ENCODE results near the gene PCDH15. TPM values are rescaled to one million over a fixed set of nuclear protein-coding genes. Genes with fewer than 3 reads are reported as not detected.
A peak's percentile ranks its signal among the peaks of the same experiment; 100 is the strongest.

Gene PCDH15
- total RNA-seq, 1 experiment from 2014 or later = 0.61 TPM

GRCh38 chr10:53904506-53905241 lies 896.4 kb downstream of the PCDH15 start:
- H3K27ac Mint-ChIP-seq = no peak overlapping the region; a peak in 1 of 7 replicates
- Histone ChIP-seq H4K5ac (ENCODE audit: insufficient read length, low read depth, low read length) (no peak overlapping the region), H2BK5ac (ENCODE audit: insufficient read length, low read length) (no peak overlapping the region), H3K9me3 (ENCODE audit: control insufficient read depth, low read depth, low read length) (no peaks in the 10 kb centered on the region), H3K4me1 (ENCODE audit: insufficient read depth, low read length) (peaks cover 2% of the 10 kb centered on the region; the same call in 1 of the 2 replicates), H3K27ac (ENCODE audit: insufficient read length, low read depth, low read length) (no peak overlapping the region), H2BK120ac (ENCODE audit: low read depth, low read length, poor library complexity, severe bottlenecking) (peak overlapping the region; percentile 48), H2AK5ac (ENCODE audit: insufficient read length, low read length) (no peak overlapping the region), H2BK20ac (ENCODE audit: low read depth, low read length, poor library complexity, severe bottlenecking) (no peak overlapping the region), H3K14ac (ENCODE audit: insufficient read depth, low read length) (no peak overlapping the region), H3K9ac (ENCODE audit: extremely low read depth, insufficient read length, low read length) (no peak overlapping the region), H3K79me1 (ENCODE audit: insufficient read depth, low read depth, low read length, poor library complexity, severe bottlenecking) (no peaks in the 10 kb centered on the region), H4K8ac (replicated peaks; ENCODE audit: insufficient read length, low read depth, low read length) (no peak overlapping the region), H2AFZ (ENCODE audit: low read length) (no peak overlapping the region), H3K23me2 (ENCODE audit: insufficient read length, low read depth, low read length, poor library complexity, severe bottlenecking) (no peaks in the 10 kb centered on the region), H3K56ac (ENCODE audit: insufficient read length, low read depth, low read length) (no peak overlapping the region), H4K91ac (ENCODE audit: insufficient read length, low read depth, low read length) (no peak overlapping the region), H3K27me3 (ENCODE audit: insufficient read depth, low read length) (no peaks in the 10 kb centered on the region), H3T11ph (ENCODE audit: low read length) (no peak overlapping the region), H4K20me1 (ENCODE audit: control insufficient read depth, insufficient read depth, insufficient read length) (no peaks in the 10 kb centered on the region), H3K79me2 (ENCODE audit: insufficient read depth, low read length) (no peaks in the 10 kb centered on the region), H3K4ac (ENCODE audit: low read depth, low read length) (no peak overlapping the region), H3K23ac (ENCODE audit: insufficient read length, low read depth, low read length) (no peak overlapping the region), H3K4me2 (ENCODE audit: insufficient read depth, insufficient read length, low read length) (no peak overlapping the region), H3K18ac (ENCODE audit: insufficient read length, low read depth, low read length) (no peak overlapping the region), H2BK15ac (ENCODE audit: low read depth, low read length) (no peak overlapping the region), H2BK12ac (ENCODE audit: insufficient read length, low read depth, low read length) (no peak overlapping the region)
- no peaks in the 10 kb centered on the region; a peak in 1 of 7 replicates for H3K36me3 Mint-ChIP-seq (ENCODE audit: insufficient read depth in 1 of 3, low read depth in 3 of 3)
- H3K27me3 Mint-ChIP-seq (ENCODE audit: low read depth) = no peaks in the 10 kb centered on the region; the same call in 1 of the 2 replicates
- no peaks in the 10 kb centered on the region for H3K9me3 Mint-ChIP-seq
- no peak for TF ChIP-seq CTCF (conservative IDR thresholded peaks at IDR 0.05)
- WGBS (ENCODE audit: extremely low coverage, insufficient read length, low lambda C conversion rate) = no CpG with 5 or more reads among the region's 7 CpGs
- H3K4me3 Mint-ChIP-seq = no peak overlapping the region
- no peak for DNase-seq
- H3K4me1 Mint-ChIP-seq = peaks cover 5 to 6% of the 10 kb centered on the region in 2 experiments

All from H9 (cell line).